Dermis microvascular lymphatic vessel endothelial cell (primary cell): ENCODE data around the gene FOXN1. TPM values are rescaled to one million over a fixed set of nuclear protein-coding genes. Genes with fewer than 3 reads are reported as not detected.
"Not testable (repeated sequence)": the region's sequence is repeated elsewhere in the genome, so short reads cannot be mapped to it uniquely, and the experiment has no call there.

Source experiments
- DNase-seq, 2 donors: peaks; one replicate each; pipeline versions ENCODE4 v3.0.0 to v3.0.0-alpha.2; 2010; ENCODE audit warnings: low read depth in 2 of 2
- total RNA-seq: library from RNA; depleted of rRNA; stranded (reverse); fragments of >200 nt; gene quantifications from 2 replicates; pipeline ENCODE4 v1.2.1, GENCODE V29; 2014

Gene FOXN1
- total RNA-seq, 1 donor from 2014 or later = not detected

DNA sequence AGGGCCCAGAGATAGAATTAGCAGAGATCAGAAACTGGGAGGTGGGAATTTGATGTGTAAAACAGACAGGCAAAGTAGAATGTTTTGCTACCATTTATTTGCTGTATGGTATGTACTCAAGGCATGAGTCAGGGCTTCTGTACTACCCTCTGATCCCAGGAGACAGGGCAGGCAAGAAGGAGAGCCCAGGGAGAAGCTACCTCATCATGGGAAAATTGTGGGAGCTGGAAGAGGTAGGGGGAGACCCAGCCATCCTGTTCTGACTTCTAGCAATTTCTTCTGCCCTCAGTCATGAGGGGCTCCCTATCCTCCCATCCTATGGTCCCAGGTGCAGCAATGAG, 66.9 kb downstream of the FOXN1 start:
- no peak for DNase-seq

DNA sequence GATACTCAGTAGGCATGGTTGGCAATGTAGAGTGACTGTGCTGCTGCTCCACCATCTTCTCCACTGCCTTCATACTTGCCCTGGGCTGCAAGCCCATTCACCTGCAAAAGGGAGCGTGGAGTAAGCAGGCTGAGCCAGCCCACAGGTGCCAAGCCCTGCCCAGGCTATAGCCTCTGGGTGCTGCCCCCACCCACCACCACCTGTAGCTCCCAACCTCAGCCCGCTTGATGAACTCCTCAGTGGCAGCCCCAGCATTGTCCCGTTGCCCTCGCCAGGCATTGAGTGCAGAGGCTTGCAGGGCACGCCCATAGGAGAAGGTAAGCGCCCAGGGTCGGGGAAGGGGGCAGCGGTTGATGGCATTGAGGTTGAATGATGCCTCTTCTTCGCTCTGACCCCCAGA, 67.4 kb downstream of the FOXN1 start:
- no peak for DNase-seq

DNA sequence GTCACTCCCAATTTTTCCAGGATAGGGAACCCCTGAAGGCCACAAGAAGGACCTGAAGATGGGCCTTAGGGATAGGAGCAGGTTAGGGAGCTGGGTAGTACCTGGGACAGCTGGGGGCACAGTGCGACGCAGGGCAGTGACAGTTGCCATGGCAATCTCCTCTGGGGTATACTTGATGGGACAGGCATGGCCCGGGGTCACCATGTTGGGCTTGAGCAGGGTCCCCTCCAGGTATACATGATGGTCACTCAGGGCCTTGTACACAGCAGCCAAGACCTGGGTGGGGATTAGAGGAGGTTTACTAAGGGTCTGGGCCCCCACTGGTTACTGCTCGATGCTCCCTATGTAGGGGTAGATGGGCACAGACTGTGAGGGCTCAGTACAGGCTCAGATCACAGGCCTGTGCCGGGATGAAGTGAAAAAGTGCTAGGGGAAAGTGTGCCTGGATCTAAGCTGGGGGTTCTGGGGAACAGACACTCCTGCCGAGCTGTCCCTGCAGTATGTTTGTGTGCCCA, 67.9 kb downstream of the FOXN1 start:
- DNase-seq = no peak

DNA sequence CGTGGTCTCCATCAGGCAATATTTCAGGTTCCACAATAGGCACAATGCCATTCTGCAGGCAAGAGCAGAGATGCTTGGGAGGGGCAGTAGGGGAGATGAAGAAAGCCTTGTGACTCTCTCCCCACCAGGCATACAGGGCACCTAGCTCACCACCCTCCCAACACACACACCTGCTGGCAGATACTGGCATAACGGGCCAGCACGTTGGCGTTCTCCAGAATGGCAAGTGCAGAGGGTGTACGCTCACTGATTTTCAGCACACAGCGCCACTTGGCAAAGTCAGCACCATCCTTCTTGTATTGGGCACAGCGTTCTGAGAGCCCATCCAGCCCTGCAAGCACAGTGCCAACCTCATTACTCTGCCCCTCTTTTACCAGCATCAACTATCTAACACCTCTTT, 68.4 kb downstream of the FOXN1 start:
- DNase-seq = no peak

DNA sequence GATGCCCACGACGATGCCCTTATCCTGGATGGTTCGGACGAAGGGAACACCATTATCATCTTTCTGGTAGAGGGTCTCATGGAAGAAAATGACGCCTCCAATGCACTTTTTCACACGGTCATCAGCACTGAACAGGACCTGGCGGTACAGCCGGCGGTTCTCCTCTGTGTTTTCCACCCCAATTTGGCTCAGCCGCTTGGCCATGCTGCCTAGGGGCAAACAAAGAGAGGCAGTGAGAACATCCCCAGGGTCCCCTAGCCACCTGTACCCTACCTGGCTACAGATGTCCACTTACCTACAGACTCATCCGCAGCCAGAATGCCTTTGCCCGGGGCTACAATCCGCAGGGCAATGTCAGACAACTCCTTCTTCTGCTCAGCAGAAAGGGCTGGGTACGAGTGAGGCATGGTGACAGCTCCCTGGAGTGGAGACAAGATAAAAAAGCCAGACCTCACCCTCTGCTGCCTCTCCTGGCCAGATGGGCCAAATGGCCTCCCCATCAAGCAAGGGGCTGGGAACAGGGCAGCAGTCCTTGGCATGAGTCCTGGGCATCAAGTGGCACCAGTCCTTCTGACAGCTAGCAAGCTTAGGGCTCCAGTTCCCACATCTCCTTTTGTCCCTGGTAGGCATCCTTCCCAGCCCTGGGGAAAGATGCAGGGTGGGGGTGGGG, 69.1 kb downstream of the FOXN1 start:
- DNase-seq = no peak

DNA sequence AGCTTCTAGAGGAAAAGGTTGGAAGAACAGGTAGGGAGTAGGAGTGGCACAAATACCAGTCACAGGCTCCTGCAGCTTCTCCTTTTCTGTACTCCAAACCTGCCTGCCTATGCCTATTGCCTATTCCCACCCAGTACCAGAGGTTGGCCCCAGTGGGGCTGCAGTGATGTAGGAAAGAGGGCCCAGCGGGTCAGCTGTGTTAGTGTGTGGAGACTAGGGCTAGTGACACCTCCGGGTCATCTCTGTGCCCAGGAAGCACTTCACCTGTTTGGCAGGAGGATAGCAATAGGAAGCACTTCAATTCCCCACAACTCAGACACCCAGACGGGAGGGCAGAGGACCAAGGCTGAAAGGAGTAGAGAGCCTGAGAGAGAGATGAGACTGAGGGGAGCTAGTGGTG, 69.9 kb downstream of the FOXN1 start:
- DNase-seq = not testable (repeated sequence)

DNA sequence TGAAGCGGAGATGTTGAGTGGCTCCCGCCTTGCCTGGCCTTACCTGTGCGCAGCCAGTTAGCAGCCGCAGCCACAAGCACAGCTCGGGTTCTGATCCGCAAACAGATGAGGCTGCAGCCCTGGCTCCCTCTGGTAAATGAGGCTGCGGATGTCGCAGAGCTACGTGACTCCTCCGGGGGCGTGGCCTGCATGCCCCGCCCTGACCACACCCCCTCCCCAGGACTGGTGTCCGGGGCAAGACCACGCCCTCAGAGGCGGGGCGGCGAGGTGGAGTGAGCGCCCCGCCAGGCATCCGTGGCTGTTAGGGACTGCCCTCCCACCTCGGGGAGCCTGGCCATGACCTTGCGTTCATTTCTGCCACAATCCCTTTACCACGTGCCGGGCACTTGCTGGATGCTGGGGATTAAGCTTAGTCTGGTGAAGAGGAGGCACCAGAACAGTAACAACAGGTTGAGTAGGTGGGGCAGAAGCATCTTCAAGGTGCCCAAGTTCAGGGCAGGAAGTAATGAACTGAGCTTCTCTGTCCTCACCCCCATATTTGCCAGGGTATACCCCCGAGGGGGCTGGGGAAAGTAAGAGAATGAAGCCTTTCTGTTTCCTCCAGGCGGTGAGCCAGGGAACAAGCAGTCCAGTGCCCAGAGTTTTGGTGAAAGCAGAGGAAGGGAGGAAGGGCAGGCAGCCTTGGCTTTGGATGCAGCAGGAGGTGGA, 70.8 kb downstream of the FOXN1 start, which contains the start of gene ALDOC:
Gene ALDOC, minus strand, starts transcription at position 138 of the 708 bp plus-strand sequence. CDS start 1,363 bp downstream, outside the sequence.
- peak; percentile 76 to 89 for DNase-seq

DNA sequence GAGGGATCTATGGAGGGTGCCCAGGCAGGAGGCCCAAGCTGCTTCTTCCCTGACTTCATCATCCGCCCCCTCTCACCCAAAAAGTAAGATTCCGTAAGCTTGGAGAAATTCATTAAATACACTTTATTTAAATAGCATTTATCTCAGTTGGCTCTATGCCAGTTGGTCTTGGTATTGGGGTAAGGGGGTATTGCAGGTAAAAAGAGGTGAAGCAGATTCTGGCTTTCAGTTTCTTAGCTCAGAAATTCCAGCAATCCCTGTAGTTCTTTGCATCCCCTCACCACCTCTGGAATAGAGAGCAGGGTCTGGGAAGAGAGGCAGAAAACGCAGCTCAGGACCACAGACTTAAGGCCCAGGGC, 71.3 kb downstream of the FOXN1 start:
- DNase-seq = no peak

DNA sequence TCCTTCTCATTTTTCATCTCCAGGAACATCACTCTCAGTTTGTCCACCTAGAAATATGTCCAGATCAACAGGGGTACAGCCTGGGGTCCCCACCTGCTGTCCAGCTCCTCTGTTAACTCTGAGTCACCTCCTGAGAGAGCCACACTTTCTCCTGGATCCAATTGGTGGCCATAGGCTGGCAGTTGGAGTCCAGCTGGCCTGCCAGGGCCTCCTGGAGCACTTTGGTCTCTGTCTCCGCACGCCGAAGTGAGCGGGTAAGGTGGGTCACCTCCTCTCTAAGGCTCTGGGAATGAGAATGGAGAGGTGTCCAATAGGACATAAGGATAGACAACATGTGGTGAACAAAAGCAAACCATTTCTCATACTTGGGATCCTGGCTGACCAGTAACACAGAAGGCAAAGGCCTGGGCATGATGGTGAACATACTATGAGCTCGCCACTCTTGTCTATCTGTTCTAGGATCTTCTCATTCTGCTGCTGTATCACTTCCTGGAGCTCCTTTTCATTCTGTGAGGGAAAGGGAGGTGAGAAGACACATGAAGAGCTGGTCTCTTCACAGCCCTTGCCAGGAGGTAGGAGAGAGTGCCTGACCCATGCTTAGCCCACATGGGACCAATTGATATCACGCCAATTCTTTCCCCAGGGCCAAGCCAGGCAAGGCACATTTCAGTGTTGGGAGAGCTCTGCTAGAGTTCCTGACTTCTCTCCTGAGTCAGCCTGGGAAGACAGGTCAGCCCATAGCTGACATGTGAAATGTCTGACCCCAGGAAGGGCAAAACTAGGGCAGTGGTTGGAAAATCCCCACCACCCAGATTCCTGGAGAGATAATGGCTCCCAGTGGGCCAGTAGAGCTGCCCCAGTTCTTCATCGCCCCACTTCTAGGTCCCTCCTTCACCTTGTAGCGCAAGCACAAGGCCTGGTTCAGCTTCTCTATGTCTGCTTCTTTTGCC, 72.4 kb downstream of the FOXN1 start:
- DNase-seq = no peak

DNA sequence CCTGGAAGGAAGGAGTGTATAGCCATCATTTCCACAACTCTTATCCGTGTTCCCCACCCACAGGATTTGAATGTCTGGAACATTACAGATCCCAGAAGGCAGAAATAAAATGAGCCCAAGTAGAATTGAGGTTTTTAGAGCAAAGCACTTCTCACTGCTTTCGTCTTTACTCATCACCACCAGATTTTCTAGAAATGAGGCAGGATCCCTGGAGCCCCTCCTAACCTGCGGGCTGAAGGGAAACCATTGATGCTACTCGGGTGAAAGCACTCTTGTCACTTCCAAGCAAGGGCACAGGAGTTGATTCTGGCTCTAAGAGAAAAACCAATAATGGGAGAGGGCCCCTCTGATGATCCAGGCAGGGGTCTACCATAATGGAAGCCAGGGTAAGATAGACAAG, 73.4 kb downstream of the FOXN1 start:
- no peak for DNase-seq

DNA sequence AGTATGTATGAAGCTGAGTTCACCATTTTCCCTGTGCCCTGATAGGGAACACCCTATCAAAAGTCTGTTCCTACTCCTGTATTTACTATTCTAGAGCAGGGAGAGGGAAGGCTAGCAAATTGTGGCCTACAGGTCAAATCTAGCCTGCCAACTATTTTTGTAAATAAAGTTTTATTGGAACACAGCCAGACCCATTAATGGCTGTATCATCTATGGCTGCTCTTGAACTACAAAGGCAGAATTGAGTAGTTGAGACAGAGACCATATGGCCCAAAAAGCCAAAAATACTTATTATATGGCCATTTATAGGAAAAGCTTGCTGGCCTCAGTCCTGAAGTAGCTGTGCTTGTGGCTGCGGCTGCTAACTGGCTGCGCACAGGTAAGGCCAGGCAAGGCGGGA, 74.8 kb downstream of the FOXN1 start:
- DNase-seq = no peak

DNA sequence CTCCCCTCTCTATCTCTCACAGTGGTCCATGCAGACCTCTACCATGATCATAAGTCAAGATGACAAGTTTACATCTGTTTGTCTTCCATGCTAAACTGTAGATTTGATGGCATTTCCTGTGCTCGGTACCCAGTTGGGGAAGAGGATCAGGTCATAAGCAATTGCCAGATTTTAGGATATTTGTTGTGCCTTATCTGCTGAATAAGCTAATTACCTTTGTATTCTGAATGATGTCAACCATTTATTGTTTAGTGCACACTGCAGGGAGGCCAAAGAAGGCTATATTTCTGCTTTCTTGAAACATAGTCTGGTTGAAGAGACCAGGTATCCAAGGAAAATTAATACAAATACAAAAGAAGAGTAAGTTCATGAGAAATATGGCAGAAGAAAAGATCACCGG, 76.4 kb downstream of the FOXN1 start:
- no peak for DNase-seq

DNA sequence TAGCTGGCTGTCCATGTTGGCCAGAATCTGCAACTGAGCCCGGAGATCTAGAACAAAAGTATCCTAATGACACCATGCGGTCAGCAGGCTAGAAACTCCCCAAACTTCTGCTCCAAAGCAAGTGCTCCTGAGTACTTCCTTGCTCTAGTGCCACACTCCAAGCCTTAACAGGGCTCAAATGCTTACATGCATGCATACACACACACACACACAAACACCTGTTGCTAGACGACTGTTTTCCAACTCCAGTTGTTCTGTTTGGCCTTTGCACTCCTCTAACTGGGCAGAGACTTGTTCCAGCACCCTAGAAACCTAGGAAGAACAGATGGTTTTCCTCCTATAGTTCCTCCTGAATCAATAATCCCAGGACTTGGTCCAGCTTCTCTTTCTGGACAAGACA, 78.3 kb downstream of the FOXN1 start:
- DNase-seq = no peak

DNA sequence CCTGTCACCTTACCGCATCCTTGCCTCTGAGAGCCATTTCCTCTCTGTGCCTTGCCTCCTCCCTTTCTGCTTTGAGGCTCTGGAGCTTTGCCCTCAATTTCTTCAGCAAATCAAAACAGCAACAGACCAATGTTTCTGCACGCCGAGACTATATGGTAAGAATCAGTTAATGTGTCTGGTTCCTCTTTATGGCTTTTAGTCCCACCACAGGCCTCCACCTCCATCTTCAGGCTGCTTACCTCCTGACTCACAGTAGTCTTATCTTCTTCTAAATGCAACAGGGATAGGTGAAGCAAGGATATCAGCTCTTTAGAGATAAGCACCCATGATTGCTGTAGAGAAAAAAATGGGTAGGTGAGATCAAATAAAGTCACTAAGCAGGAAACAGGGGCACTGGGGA, 79.7 kb downstream of the FOXN1 start:
- no peak for DNase-seq

Other genes with a start within 250 kb of the FOXN1 start
- 15.8 and 32.0 TPM in 2 replicates for gene TMEM97, start 187.1 kb upstream of the FOXN1 start, total RNA-seq
- 40.3 and 45.2 TPM in 2 replicates for gene IFT20, start 170.9 kb upstream of the FOXN1 start, total RNA-seq
- 71.4 and 108 TPM in 2 replicates for gene TNFAIP1, start 170.6 kb upstream of the FOXN1 start, total RNA-seq
- gene POLDIP2, start 148.8 kb upstream of the FOXN1 start, total RNA-seq = 66.9 and 72.3 TPM in 2 replicates
- gene SEBOX, start 141.1 kb upstream of the FOXN1 start, total RNA-seq = not detected in 2 replicates
- gene VTN, start 136.0 kb upstream of the FOXN1 start, total RNA-seq = under 0.01 TPM in 1 of 2 replicates, not detected in the other
- 1.8 and 3.7 TPM in 2 replicates for gene SARM1, start 134.7 kb upstream of the FOXN1 start, total RNA-seq
- gene SLC46A1, start 100.1 kb upstream of the FOXN1 start, total RNA-seq = 0.77 and 1.8 TPM in 2 replicates
- not detected in 2 replicates for gene SLC13A2, start 32.7 kb upstream of the FOXN1 start, total RNA-seq
- 18.0 and 25.7 TPM in 2 replicates for gene UNC119, start 46.3 kb downstream of the FOXN1 start, total RNA-seq
- gene PIGS, start 65.2 kb downstream of the FOXN1 start, total RNA-seq = 44.2 and 56.3 TPM in 2 replicates
- 30.7 and 31.7 TPM in 2 replicates for gene ALDOC, start 70.5 kb downstream of the FOXN1 start, total RNA-seq
- 10.9 and 22.2 TPM in 2 replicates for gene SPAG5, start 92.7 kb downstream of the FOXN1 start, total RNA-seq
- gene RSKR, start 107.8 kb downstream of the FOXN1 start, total RNA-seq = 2.1 and 2.8 TPM in 2 replicates
- 135 and 142 TPM in 2 replicates for gene BLTP2, start 138.8 kb downstream of the FOXN1 start, total RNA-seq
- 52.4 and 73.0 TPM in 2 replicates for gene SDF2, start 155.6 kb downstream of the FOXN1 start, total RNA-seq
- 37.5 and 48.7 TPM in 2 replicates for gene SUPT6H, start 155.9 kb downstream of the FOXN1 start, total RNA-seq
- 0.25 and 0.26 TPM in 2 replicates for gene PROCA1, start 205.5 kb downstream of the FOXN1 start, total RNA-seq
- 11.8 and 18.8 TPM in 2 replicates for gene RAB34, start 211.5 kb downstream of the FOXN1 start, total RNA-seq
- gene RPL23A, start 213.6 kb downstream of the FOXN1 start, total RNA-seq = 429 and 557 TPM in 2 replicates
- gene TLCD1, start 219.9 kb downstream of the FOXN1 start, total RNA-seq = 0.89 and 1.5 TPM in 2 replicates
- gene NEK8, start 222.4 kb downstream of the FOXN1 start, total RNA-seq = 1.7 and 2.1 TPM in 2 replicates
- gene TRAF4, start 237.7 kb downstream of the FOXN1 start, total RNA-seq = 24.0 and 29.2 TPM in 2 replicates